ENCODE measurements around the gene ATG9A. TPM values are rescaled to one million over a fixed set of nuclear protein-coding genes. Genes with fewer than 3 reads are reported as not detected.

ATG9A gene
- polyA plus RNA-seq, 1 experiment, result 84.3 TPM

DNA sequence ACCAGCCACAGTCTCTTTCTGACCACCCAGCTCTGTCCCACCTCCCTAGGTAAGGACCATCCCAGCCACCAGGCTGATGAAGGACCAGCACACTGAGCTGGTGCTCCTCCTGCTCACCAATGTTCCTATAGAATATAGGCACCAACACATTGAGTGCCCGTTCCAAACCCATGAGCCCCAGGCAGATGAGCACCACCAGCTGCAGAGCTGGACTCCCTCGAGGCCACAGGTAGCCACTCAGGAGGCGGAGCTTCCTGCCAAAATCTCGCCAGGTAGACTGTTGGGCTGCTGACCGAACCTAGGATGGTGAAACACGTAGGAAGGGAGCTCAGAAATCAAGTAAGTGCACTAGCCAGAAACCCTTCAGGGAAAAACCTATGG lies 12.9 kb downstream of the ATG9A start:
- Histone ChIP-seq H3K27ac (ENCODE audit: low read depth, low read length) (no peak overlapping the region), H3K27me3 (ENCODE audit: control insufficient read depth, insufficient read depth, low read length) (no peaks in the 10 kb centered on the region), H3K9me3 (ENCODE audit: control insufficient read depth, insufficient read depth, low read length) (no peaks in the 10 kb centered on the region; the same call in 1 of the 2 replicates), H3K4me3 (ENCODE audit: low read depth, low read length) (no peak overlapping the region)
- POLR2A ChIA-PET, result interaction anchor here (4.6 kb wide), 1 partner anchor 9 kb away, joined by 37 read pairs; the partner anchor contains the start of gene ZFAND2B
- DNase-seq (ENCODE audit: low read depth, low spot score), result no peak
- TF ChIP-seq, protein P1, sequence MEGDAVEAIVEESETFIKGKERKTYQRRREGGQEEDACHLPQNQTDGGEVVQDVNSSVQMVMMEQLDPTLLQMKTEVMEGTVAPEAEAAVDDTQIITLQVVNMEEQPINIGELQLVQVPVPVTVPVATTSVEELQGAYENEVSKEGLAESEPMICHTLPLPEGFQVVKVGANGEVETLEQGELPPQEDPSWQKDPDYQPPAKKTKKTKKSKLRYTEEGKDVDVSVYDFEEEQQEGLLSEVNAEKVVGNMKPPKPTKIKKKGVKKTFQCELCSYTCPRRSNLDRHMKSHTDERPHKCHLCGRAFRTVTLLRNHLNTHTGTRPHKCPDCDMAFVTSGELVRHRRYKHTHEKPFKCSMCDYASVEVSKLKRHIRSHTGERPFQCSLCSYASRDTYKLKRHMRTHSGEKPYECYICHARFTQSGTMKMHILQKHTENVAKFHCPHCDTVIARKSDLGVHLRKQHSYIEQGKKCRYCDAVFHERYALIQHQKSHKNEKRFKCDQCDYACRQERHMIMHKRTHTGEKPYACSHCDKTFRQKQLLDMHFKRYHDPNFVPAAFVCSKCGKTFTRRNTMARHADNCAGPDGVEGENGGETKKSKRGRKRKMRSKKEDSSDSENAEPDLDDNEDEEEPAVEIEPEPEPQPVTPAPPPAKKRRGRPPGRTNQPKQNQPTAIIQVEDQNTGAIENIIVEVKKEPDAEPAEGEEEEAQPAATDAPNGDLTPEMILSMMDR (IDR thresholded peaks at IDR 0.05; ENCODE audit: low read depth, low read length), result no peak
- CTCF ChIA-PET, result interaction anchor here (1.1 to 2.8 kb wide), 3 partner anchors 46 to 79 kb away, joined by 4 to 11 read pairs (median 4); no protein-coding TSS in a partner anchor

DNA sequence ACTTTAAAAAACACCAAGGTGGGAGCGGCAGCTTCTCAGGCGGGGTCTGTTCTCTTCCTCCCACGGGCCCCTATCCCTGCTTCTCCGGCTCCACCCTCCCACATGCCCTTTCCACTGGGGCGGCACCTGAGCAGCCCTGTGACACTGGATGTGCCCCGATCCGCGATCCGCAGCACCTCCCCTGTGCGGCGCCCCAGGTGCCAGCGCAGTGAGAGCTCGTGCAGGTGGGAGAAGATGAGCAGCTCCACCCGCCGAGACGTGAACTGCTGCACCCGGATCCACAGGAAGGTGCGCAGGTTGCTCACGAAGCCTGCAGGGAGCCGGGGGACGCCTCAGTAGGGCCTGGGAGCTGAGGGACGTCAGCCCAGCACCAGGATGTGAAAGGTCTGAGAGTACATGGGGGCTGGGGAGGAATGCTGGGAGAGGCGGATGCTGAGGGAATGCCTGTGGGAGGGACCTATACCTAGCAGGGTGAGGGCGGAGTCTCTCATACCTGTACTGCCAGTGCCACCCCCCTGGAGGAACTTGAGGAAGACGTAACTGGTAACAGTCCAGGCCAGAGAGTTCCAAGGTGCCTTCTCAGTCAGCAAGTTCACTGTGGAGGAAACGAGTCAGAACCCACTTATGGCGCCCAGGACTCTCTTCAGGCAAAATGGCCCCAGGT lies 13.4 kb downstream of the ATG9A start:
- CTCF ChIA-PET, result interaction anchor here (1.1 to 2.8 kb wide), 3 partner anchors 45 to 79 kb away, joined by 4 to 11 read pairs (median 4); no protein-coding TSS in a partner anchor
- Histone ChIP-seq H3K27me3 (ENCODE audit: control insufficient read depth, insufficient read depth, low read length) (no peaks in the 10 kb centered on the region), H3K9me3 (ENCODE audit: control insufficient read depth, insufficient read depth, low read length) (no peaks in the 10 kb centered on the region; the same call in 1 of the 2 replicates), H3K27ac (ENCODE audit: low read depth, low read length) (no peak overlapping the region), H3K4me3 (ENCODE audit: low read depth, low read length) (no peak overlapping the region)
- POLR2A ChIA-PET, result interaction anchor here (1.0 to 4.6 kb wide), 2 partner anchors 9 kb away, joined by 3 to 37 read pairs; partner anchors contain the start of gene ZFAND2B
- TF ChIP-seq, protein P1 (IDR thresholded peaks at IDR 0.05; ENCODE audit: low read depth, low read length), result no peak
- DNase-seq (ENCODE audit: low read depth, low spot score), result no peak

DNA sequence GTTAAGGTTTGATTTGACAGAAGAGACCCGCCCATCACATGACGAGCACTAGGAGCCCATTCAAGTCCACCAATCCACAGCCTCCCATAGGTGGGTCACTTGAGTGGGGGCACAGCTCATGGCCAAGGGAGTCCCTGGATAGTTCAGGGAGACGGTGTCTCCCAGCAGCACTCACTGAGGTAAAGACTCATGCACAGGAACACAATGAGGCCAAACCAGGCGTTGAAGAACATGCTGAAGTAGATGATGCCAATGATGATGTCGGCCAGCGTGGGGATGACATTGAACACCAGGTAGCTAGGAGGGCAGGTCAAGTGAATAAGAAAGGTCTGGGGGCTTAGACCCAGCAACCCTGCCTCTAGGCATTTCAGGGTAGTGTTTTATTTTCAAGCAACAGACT lies 14.7 kb downstream of the ATG9A start:
- ChIA-PET POLR2A (interaction anchor here (1.0 kb wide), 1 partner anchor 8 kb away, joined by 3 read pairs; the partner anchor contains the start of gene ZFAND2B), CTCF (interaction anchor here (0.9 to 2.8 kb wide), 2 partner anchors 63 to 80 kb away, joined by 3 to 11 read pairs; no protein-coding TSS in a partner anchor)
- no peak overlapping the region for H3K27ac ChIP-seq (ENCODE audit: low read depth, low read length)
- no peak overlapping the region for H3K4me3 ChIP-seq (ENCODE audit: low read depth, low read length)
- H3K9me3 ChIP-seq (ENCODE audit: control insufficient read depth, insufficient read depth, low read length), result no peaks in the 10 kb centered on the region; the same call in 1 of the 2 replicates
- no peaks in the 10 kb centered on the region for H3K27me3 ChIP-seq (ENCODE audit: control insufficient read depth, insufficient read depth, low read length)
- DNase-seq (ENCODE audit: low read depth, low spot score), result no peak
- TF ChIP-seq, protein P1 (IDR thresholded peaks at IDR 0.05; ENCODE audit: low read depth, low read length), result no peak

DNA sequence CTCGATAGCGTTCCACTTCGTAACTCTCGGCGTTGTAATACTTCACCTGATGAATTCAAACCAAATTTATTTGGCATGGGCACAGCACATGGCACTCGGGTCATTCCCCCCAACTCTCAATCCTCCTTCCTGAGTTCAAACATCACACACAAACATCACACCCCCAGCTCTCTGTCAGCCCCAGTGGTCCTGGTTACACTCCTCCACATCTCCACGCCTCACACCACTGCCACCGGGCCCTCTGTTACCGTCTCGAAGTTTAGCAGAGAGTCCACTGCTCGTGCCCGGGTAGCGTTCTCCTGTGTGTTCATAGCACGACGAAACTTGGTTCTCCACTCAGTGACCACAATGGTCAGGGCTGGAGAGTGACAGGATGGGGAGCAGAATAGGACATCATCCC lies 15.3 kb downstream of the ATG9A start:
- CTCF ChIA-PET, result interaction anchor here (2.8 kb wide), 1 partner anchor 81 kb away, joined by 11 read pairs; no protein-coding TSS in a partner anchor
- Histone ChIP-seq H3K4me3 (ENCODE audit: low read depth, low read length) (no peak overlapping the region), H3K27ac (ENCODE audit: low read depth, low read length) (no peak overlapping the region), H3K9me3 (ENCODE audit: control insufficient read depth, insufficient read depth, low read length) (no peaks in the 10 kb centered on the region; the same call in 1 of the 2 replicates), H3K27me3 (ENCODE audit: control insufficient read depth, insufficient read depth, low read length) (no peaks in the 10 kb centered on the region)
- POLR2A ChIA-PET, result no interaction called here
- TF ChIP-seq, protein P1 (IDR thresholded peaks at IDR 0.05; ENCODE audit: low read depth, low read length), result no peak
- no peak for DNase-seq (ENCODE audit: low read depth, low spot score)

DNA sequence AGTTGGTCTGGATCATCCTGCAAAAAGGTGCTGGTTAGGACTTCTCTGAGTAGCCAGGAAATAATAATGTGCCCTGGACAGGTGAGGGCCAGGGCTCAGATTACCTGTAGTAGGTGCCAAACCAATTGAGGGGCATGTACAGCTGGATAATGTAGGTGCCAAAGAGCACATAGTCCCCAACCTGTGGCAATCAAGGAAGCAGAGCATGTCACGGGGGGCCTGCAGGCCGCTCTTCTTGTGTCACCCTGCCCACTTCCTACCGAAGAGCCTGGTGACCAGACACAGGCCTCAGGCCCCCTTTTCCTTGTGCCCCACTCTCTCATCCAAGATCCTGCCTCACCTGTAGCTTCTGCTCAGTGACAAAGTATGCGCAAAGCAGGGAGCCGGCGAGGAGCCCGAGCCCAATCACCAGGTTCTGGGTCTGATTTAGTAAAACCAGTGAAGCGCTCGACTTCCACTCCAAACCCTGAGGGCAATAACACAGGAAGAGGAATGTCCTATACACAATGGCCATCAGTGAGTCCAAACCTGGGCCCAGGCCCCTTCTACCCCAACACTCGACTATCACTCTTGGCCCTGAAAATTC lies 15.9 kb downstream of the ATG9A start:
- POLR2A ChIA-PET, result no interaction called here
- no peak overlapping the region for H3K27ac ChIP-seq (ENCODE audit: low read depth, low read length)
- no peaks in the 10 kb centered on the region for H3K27me3 ChIP-seq (ENCODE audit: control insufficient read depth, insufficient read depth, low read length)
- TF ChIP-seq, protein P1 (IDR thresholded peaks at IDR 0.05; ENCODE audit: low read depth, low read length), result no peak
- CTCF ChIA-PET, result interaction anchor here (2.6 kb wide), 1 partner anchor 82 kb away, joined by 22 read pairs; no protein-coding TSS in a partner anchor
- no peak overlapping the region for H3K4me3 ChIP-seq (ENCODE audit: low read depth, low read length)
- DNase-seq (ENCODE audit: low read depth, low spot score), result no peak
- no peaks in the 10 kb centered on the region; the same call in 1 of the 2 replicates for H3K9me3 ChIP-seq (ENCODE audit: control insufficient read depth, insufficient read depth, low read length)

All from AG04450 (cell line).